Pulmonary artery endothelial cell (primary cell): ENCODE measurements around the gene SULT2B1. TPM values are rescaled to one million over a fixed set of nuclear protein-coding genes. Genes with fewer than 3 reads are reported as not detected.
"Not testable (repeated sequence)": the region's sequence is repeated elsewhere in the genome, so short reads cannot be mapped to it uniquely, and the experiment has no call there.

Experiments
- DNase-seq: peaks from one replicate; pipeline ENCODE4 v3.0.0-alpha.2; 2011; ENCODE audit warnings: low read depth, low spot score
- total RNA-seq: library from RNA; depleted of rRNA; stranded (reverse); fragments of >200 nt; gene quantifications from 2 replicates; pipeline ENCODE4 v1.2.3, GENCODE V29; 2014

Gene SULT2B1
- total RNA-seq, 1 donor from 2014 or later: not detected

GRCh38 chr19:48529156-48529555, 22.8 kb upstream of the SULT2B1 start:
- DNase-seq: no peak

- no peak for DNase-seq
Observed at GRCh38 chr19:48530066-48530720, 21.8 kb upstream of the SULT2B1 start.

GRCh38 chr19:48530770-48531169, 21.2 kb upstream of the SULT2B1 start:
- no peak for DNase-seq

GRCh38 chr19:48533770-48534169, 18.2 kb upstream of the SULT2B1 start:
- no peak for DNase-seq

GRCh38 chr19:48537541-48537940, 14.4 kb upstream of the SULT2B1 start:
- DNase-seq: no peak

- not testable (repeated sequence) for DNase-seq
Observed at GRCh38 chr19:48538057-48538456, 13.9 kb upstream of the SULT2B1 start.

GRCh38 chr19:48539503-48540096, 12.4 kb upstream of the SULT2B1 start:
- no peak for DNase-seq

- no peak for DNase-seq
Observed at GRCh38 chr19:48540110-48540509, 11.9 kb upstream of the SULT2B1 start.

- no peak for DNase-seq
Observed at GRCh38 chr19:48541813-48542212, 10.2 kb upstream of the SULT2B1 start.

- peak; percentile 58 for DNase-seq
Observed at GRCh38 chr19:48543121-48543710, 8.8 kb upstream of the SULT2B1 start.

- DNase-seq: no peak
Observed at GRCh38 chr19:48544856-48545750, 6.9 kb upstream of the SULT2B1 start.

- DNase-seq: no peak
Observed at GRCh38 chr19:48547722-48548121, 4.2 kb upstream of the SULT2B1 start.

- DNase-seq: no peak
Observed at GRCh38 chr19:48548253-48548911, 3.6 kb upstream of the SULT2B1 start.

GRCh38 chr19:48549380-48549779, 2.6 kb upstream of the SULT2B1 start:
- DNase-seq: no peak

GRCh38 chr19:48552406-48553322, 692 bp downstream of the SULT2B1 start:
- DNase-seq: no peak

GRCh38 chr19:48553676-48554384, 1.9 kb downstream of the SULT2B1 start:
- DNase-seq: no peak

GRCh38 chr19:48554385-48555091, 2.6 kb downstream of the SULT2B1 start:
- no peak for DNase-seq

- peak; percentile 30 for DNase-seq
Observed at GRCh38 chr19:48556163-48556562, 4.2 kb downstream of the SULT2B1 start.

GRCh38 chr19:48556825-48557224, 4.9 kb downstream of the SULT2B1 start:
- DNase-seq: no peak
